Stimulated activated CD8-positive, alpha-beta memory T cell treated with anti-CD3 and anti-CD28 coated beads, Interleukin-12 subunit alpha, Interleukin-12 subunit beta, amount 100 ng/mL, for 1 hour (primary cell): ENCODE measurements around the gene KANSL1L.

Experiments
- DNase-seq: peaks from one replicate; pipeline ENCODE4 v3.0.0-alpha.2; 2020; ENCODE audit warnings: low read depth

The KANSL1L gene

DNA sequence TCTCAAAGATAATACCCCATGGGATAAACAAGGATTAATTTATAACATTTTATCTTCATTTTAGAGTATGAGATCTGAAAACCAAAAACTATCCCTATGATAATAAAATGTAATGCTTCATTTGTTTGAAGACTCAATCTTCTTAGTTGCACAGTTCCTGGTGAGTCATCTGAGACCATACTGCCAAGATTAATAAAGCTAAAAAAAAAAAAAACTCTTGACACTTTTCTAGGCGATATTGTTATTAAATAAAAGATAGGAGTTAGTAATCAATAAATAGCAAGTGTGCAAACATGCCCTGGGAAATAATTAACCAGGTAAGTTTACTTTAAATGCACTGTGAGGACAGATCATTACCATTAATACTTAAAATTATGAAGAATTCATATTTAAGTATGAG is 84.9 kb downstream of the KANSL1L start:
- no peak for DNase-seq

DNA sequence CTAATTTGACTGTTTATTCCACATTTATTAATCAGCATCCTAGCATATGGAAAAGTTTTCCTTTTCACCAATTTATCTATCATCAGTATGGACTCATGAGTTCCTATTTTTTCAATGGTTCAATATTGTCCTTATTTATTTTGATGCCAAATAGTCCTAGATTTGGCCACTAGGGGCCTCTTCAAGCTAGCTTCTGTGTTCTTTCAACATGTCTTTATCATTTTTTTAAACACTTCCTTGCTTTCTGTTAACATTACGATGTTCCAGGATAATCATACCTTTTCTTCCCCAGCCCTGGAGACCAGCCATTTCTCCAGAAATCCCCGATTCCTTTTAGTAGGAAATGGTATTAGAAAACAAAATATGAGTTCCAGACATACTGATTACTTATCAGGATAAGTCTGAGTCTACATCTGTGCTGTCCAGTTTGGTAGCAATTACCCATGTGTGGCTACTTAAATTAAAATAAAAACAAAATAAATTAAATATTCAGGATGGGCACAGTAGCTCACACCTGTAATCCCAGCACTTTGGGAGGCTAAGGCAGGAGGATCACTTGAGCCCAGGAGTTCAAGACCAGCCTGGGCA is 98.2 kb downstream of the KANSL1L start:
- no peak for DNase-seq

DNA sequence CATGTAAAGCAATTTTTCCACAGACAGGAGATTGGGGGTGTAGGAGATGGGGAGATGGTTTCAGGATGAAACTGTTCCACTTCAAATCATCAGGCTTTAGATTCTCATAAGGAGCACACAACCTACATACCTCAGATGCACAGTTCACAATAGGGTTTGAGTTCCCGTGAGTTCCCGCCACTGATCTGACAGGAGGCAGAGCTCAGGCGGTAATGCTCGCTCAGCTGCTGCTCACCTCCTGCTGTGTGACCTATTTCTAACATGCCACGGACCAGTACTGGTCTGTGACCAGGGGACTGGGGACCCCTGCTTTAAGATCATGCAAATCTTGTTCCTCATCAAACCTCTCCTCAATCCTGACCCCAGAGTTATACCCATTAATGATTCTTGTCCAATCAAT is 98.7 kb downstream of the KANSL1L start:
- no peak for DNase-seq

DNA sequence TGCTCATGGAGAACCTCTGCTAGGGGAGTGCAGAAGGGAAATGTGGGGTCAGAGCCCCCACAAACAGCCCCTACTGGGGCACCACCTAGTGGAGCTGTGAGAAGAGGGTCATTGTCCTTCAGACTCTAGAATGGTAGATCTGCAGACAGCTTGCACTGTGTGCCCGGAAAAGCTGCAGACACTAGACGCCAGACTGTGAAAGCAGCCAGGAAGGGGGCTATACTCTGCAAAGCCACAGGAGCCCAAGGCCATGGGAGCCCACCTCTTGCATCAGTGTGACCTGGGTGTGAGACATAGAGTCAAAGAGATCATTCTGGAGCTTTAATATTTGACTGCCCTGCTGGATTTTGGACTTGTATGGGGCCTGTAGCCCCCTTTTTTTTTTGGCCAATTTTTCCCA is 107.9 kb downstream of the KANSL1L start:
- DNase-seq, result no peak

DNA sequence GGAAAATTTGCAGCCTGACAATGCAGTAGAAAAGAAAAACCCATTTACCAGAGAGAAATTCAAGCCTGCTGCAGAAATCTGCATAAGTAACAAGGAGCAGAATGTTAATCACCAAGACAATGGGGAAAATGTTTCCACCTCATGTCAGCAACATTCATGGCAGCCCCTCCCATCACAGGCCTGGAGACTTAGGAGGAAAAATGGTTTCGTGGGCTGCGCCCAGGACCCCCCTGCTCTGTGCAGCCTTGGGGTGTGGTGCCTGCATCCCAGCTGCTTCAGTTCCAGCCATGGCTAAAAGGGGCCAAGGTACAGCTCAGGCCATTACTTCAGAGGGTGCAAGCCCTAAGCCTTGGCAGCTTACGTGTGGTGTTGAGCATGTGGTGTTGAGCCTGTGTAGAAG is 115.4 kb downstream of the KANSL1L start:
- DNase-seq, result no peak

DNA sequence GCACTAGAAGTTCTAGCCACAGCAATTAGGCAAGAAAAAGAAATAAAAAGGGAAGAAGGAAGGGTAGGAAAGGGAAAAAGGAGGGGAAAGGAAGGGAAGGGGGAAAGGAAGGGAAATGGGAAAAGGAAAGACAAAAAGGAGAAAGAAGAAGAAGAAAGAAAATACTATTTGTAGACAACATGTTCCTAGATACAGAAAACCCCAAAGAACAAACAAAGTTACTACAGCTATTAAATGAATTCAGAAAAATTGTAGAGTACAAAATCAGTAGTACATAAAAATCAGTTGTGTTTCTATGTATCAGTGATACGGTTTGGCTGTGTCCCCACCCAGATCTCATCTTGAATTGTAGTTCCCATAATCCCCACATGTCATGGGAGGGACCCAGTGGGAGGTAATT is 116.5 kb downstream of the KANSL1L start:
- no peak for DNase-seq

DNA sequence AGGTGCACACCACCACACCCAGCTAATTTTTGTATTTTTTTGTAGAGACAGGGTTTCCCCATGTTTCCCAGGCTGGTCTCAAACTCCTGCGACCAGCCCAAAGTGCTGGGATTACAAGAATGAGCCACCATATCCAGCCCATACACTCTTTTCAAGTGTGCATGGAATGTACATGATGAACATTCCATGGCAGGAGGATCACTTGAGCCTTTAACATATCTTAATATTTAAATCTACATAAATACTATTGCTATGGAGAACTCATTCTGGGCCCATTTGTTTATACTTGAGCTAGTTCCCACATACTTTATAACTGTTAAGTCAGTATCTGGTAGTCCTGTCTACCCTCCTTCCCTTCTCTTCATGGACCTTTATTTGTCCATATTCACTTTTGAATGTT is 120.3 kb downstream of the KANSL1L start:
- DNase-seq, result no peak

DNA sequence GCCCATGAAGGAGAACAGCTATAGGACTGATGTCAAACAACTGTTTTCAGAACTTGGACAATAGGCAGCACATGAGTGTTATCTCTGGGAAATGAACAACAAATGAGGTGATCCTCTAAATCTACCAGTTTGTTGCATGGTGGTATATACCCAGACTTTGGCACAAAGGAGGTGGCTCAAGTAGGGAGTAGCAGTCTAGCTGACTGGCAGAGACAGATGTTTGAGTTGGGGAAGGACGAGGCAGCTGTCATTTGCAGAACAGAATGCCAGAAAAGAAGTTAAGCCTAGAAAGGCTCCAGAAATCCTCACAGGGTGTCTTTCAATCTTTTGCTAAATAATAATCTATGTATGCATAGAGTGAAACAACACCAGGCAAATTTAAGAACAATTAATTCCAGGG is 121.4 kb downstream of the KANSL1L start:
- DNase-seq, result no peak

DNA sequence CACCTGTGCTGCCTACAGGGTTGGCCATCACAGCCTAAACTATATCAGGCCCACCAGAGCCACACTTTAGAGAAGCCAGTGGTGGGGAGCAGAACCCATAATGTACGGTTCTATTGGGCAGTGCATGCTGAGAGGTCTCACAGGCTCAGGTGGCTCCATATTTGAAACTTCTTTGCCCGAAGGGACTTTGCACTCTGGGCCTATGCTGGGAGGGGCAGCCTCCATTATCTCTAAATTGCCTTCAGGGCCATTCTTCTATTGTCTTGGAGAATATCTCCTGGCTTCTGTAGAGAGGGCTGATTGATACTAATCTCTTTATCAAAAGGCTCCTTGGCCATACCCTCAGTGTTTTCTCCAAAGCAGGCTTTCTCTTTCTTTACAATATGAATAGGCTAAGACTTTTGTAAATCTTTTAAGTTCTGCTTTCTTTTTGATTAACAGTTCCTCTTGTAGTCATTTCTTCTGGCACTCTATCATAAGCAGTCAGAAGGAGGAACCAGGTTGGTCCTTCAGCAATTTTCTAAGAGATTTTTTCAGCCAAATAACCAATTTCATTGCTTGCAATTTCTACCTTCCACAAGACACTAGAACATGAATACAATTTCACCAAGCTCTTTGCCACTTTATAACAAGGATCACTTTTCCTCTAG is 124.2 kb downstream of the KANSL1L start:
- DNase-seq, result no peak

DNA sequence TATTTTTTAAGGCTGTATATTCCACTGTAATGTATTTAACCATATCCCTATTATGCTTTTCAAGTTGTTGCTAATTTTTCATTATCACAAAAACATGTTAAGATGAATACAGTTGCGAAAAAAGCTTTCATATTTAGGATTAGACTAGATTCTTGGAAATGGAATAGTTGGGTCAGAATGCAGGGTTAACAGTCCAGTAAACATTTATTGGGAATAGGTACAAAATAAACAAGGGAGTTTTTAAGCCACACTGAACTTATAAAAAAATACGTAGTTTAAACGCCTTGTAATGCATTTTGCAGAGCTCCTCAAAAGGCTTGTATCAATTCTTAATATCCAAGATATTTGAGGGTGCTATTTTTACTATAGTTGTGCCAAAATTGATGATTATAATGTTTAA is 133.1 kb downstream of the KANSL1L start:
- no peak for DNase-seq

DNA sequence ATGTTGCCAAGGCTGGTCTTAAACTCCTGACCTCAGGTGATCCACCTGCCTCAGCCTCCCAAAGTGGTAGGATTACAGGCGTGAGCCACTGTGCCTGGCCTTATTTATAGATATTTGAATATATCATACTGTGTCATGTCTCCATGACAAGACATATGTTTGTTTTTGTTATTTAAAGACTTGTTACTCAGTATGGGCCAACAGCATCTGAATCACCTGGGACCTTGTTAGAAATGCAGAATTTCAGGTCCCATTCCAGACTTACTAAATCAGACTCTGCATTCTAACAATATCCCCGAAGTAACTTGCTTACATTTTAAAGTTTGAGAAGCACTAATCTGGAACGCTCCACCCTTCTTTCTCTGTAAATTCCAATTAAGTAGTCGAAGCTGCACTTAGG is 135.5 kb downstream of the KANSL1L start:
- DNase-seq, result no peak

DNA sequence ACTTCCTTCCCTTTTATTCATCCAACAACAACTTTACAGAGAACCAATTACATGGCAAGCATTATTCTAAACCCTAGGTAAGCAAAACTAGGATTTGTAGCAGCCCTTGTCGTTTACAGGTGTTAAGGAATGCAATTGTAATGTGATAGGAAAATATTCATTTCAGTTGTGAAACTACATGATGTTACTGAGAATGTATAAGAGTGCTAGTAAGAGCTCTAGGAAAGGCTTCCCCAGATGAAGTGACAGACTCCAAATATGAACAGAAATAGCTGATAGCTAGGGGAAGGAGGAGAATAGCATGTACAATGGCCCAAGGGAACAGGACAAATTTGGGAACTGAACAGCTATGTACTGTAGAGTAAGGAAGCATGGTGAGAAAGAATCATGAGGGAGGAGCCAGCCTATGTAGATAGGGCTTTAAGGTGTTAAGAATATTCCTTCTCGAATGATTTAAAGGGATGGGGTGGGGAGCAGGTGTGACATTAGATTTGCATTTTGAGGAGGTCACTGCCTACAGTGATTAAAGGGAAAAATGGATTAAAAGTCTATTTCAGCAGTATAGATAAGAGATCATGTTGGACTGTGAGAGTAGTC is 137.0 kb downstream of the KANSL1L start:
- no peak for DNase-seq

DNA sequence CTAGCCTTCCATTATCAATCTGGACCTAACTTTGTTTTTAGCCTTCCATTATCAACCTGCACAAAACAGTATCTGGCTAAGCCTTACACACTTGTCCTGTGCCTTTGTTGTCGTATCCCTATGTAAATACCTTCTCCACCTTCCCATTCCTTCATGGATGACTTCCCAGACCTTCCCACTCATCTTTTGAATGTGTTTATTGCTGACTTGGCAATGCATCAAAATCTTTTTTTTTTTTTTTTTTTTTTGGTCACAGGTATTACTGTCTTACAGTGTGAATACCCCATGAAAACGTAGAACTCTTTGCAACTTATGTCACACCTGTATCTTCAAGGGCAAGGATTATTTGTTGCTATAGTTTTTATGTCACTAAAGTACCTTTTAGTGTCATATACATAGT is 143.0 kb downstream of the KANSL1L start:
- DNase-seq, result no peak

DNA sequence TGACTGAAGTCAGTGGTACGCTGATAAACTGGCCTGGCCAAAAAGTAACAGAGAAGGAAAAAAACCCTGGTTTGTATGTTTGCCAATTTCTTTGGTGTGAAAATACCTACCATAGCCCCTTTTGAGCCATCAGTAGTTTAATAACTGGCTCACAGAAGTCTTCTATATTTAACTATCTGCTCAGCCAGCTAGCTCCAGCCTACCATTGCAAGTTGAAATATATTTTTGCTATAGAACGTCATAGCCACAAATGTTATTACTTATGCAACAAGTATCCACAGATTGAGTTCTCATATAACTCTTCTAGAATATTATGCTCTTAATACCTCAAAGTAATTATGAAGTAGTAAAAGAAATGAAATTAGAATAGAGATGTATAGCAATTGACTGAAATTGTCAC is 143.6 kb downstream of the KANSL1L start:
- DNase-seq, result no peak

DNA sequence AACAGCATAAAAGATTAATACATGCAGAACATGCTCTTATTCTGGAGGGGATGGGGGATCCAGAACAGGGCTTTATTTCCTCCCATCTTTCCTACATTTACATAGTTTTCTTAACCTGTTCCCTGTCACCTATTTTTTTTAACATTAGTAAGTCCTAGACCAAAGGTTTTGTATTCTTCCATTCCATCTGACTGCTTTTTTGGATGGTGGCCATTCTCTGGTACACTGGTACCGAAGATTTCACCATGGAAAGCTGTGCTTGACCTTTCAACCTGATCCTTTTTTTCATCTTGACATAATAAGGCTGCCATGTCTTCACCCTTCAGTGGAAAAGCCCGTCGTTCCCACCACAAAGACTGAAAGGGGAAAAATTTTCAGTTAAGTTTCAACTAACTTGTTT is 148.4 kb downstream of the KANSL1L start:
- DNase-seq, result no peak

DNA sequence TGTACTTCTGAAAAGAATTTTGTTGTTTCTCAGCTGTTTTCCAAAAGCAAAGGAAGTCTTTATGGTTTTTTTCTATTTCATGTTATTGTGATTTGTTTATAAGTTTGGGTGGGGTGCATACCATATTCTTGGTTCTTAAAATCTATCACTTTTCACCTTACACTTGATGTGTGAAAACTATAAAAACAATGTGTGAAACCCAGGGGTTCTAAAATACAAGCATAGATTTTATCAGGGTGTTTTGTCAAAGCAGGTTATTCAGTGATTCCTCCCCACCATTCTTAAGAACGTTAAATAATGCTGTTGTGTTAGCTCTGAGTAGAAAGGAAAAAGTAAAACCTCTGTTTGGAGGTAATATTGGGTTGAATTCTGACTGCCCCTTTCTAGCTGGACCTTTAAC is 151.1 kb downstream of the KANSL1L start:
- DNase-seq, result no peak

DNA sequence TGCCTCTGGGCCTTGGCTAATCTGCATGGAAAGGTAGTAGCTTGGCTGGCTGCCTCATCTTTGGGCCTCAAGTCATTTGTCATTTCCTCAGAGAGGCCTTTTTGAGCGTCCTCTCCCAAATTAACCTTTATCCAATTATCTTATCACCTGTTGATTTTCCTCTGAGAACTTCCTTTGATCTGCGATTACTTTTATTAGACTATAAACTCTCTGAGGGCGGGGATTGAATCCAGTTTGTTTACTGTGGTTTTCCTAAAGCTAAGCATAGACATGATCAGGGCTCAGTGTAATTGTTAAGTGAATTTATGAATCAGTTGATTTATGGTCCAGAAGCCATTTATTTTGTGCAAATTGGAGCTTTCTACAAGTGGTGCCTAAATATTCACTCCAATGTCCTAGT is 161.3 kb downstream of the KANSL1L start:
- no peak for DNase-seq

DNA sequence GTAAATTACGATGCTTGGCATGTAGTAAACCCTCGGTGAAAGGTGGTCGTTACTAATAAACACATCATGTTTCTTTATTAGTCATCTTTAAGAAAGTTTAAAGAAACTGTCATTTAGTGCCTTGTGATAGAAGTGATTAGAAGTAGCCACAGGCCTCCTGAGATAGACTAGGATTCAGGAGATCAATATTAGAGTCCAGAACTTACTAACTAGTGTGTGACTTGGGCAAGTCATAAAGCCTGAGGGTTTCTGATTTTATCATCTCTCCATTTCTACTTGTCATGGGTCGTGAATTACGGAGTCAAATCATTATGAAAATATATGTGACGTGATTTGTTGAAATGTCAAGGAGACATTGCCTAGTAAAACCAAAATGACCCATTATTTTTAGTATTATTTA is 162.1 kb downstream of the KANSL1L start:
- DNase-seq, result no peak

DNA sequence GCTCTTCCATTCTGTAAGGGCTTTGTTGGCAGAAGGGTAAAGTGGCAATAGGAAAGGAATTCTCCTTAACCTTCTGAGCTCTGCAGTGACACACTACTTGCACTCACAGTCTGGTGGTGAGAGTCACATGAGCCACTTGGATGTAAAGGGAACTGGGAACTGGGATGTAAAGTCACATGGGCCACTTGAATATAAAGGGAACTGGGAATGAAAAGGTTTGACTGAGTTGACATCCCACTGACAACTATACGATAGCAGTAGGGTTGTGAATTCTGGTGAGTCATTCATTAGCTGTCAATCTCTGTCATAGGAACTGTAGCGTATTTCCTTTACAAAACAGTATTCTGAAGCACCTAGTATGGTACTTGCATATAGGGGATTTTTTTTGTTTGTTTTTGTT is 163.3 kb downstream of the KANSL1L start:
- no peak for DNase-seq

DNA sequence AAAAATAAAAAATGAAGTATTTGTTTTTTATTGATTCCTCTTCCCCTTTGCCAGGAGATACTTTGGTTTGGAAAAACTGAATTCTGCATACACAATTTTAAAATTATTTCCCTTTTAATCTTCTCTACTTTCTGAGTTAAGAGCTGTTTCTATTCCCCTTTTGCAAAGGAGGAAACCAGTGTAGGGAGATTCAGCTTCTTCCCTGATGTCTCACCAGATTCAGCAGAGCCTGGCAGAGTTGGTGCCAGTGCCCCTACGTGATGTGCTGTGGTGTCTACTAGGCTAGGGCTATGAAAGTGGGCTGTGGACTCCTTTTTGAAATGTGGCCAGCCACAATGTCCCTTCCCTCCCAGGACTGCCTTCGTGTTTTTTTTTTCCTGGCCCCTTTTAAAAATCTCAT is 166.3 kb downstream of the KANSL1L start:
- DNase-seq, result no peak

DNA sequence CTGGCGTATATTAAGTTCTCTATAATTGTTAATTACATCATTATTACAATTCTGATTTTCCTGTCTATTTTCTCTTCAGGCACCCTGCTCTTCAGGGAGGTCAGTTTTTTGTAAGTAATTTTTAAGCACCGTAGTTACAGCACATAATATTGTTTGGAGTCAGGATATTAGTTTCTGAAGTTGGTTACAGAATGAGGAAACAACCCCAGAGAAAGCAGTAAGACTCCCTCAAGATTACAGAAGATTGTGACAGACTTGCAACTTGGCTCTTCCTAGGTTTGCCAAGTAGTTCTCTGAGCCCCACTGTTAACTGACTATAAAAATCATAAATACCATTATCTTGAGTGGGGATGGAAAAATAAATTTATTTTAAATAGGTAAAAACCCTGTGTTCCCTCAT is 167.8 kb downstream of the KANSL1L start:
- no peak for DNase-seq

DNA sequence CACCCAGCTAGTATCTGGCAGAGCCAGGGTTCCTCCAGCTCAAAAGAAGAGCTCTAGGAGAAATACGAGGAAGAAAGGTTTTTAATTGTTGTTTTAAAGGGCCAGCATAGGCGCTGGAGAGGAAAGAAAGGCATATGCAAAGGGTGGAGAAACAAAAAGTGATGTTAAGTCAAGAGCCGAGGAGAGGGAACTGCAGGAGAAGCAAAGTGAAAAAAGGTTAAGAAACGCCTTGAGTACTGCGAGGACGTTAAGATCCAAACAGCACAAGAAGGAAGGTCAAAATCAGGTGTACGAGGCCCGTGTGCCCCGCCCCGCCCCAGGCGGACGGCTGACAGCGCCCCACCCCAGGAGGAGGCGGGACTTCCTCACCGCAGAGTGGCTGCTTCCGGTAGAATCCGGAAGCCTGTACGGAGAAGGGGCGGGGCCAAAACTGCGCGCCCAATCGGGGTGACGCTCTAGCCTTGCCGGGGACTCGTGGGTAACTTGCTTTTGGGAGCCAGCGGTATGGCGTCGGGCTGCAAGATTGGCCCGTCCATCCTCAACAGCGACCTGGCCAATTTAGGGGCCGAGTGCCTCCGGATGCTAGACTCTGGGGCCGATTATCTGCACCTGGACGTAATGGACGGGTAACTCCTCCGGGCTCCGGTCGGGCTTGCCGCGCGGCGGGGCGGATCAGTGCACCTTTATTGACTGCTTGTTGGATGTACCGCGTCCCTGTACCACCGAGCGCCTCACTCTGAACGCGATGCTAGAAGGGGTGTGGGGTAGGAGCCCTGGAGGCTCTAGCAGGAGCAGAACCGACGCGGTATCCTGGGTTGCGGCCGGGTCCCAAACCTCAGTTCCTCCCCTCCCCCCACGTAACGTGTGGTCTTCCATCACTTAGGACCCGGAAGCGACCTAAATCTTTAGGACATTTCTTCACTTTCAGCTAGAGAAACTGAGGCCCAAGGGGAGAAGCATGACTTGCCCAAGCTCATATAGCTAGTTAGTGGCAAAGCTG is 168.8 kb downstream of the KANSL1L start, which contains the start of gene RPE:
TSS of gene RPE (plus strand) at position 481 of the 1,000 bp plus-strand sequence. CDS start at position 505, 24 bp downstream.
- peak; percentile 97 for DNase-seq
